HG03097 (cell line): ENCODE measurements around the gene NTRK3.

ENCODE experiments used
- ATAC-seq: cut with Tn5 transposase; IDR thresholded peaks from one replicate; pipeline ENCODE4 v1.9.1; 2021; ENCODE audit not compliant: unreplicated experiment, low FRiP score

The NTRK3 gene

DNA sequence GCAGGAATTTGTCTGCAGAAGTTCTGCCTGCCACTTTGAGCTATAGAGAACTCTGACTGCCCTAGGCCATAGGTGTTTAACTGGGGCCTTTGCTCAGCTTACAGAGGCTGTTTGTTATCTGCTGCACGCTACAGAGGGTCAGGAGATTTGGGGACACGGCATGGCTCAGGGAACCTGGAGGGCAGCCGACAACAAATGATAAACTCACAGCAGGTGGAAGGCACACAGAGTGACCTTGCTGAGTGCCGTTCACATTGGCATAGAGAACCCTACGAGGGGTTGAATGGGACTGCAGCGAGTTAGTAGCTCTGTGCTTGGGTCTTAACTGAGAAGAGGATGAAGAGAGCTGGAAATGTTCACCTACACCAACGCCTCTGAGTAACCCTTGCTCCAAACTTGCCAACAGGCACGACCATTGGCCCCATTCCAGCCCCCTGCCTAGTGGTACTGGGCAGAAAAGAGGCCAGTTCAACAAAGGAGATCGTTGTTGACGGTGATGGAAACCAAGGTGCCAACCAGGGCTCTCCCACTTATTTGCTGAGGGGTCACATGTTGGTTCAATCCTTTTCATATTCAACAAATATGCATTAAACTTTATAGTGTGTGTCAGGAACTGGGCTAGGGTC, 301.1 kb downstream of the NTRK3 start:
- no peak for ATAC-seq

DNA sequence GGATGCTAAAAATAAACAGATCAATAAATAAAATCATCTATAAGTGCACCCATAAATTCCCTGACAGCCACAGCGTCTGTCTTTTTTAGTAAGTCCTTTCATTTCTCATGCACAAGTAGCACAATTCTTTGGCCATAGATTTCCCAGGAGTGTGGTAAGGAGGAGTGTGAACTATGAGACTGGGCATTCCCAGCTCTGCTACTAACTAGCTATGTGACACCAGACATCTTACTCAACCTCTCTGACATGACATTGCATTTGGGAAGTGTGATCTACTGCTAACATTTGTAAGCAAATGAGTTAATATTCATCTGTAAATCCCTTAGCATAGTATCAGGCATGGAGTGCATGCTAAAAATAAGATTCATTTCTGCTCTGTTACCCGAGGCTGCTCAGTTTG, 301.7 kb downstream of the NTRK3 start:
- ATAC-seq = no peak

DNA sequence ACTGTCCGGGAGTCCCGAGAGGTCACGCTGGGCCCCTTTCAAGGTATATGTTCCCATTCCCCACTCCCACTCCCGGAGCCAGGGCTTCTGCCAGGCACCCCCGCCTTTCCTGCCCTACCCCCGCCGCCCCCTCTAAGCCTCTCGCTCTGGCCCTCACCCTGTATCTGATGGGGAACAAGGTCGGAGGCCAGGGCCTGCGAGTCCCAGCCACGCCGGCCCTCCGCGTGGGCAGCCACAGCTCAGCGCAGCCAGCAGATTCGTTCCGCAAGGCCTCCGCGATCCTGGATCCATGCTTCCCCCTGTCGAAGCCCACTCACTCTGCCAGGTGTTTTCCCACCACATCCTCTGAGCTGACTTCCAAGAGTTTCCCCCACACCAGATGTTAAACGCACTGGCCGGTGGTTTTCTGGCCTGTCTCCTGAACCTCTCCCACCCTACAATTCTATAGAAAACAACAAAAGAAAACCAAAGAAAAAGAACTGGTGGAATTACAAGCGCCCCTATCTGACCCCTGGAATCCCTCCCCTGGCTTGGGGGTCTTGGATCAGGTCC, 303.7 kb downstream of the NTRK3 start:
- ATAC-seq = no peak

DNA sequence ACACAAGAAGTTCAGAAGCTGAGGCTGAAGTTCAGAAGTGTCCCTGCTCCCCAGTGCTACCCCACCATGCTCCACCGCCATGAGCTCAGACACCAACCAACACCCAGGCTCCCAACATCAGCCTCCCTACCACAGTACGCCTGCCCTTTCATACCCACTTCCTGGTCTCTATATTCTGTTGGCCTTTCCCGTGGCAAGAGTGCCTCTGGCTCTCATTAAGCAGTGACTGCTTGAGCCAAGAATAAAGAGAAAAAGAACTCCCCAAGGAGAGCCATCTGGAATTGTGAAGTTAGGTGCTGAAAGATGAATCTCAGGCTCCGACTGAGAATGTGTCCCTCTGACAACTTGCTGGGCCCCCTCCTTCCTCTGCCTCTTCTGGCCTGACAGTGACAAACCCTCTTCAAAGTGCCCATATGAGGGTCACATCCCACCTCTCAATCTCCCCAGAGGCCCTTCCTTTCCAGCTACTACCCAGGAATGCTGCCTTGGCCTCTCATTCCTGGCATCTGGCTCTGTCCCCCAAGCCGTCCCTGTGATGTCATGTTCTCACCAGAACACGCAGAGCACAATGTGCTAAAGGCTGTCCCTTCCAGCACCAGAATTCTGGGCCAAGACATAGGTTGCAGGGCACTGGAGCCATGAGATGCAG, 306.8 kb downstream of the NTRK3 start:
- ATAC-seq = no peak

DNA sequence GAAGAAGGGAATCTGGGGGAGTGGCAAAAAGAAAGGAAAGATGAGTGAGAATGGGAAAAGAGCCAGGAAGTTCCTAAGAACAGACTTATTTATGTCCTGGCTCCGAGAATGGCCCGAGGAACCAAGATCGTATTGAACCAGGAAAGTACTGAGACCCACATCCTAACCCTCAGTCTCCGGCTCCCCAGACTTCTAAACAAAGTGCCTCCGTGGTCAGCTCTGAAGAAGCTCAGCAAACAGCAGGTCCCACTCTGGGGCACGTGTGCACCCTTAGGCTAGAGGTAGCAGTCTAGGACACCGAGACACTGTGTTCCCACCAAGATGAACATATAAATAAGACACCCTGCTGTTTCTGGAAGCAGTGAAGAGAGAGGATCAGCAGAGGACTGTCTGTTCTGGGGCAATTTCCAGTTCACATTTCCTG, 307.4 kb downstream of the NTRK3 start:
- ATAC-seq = no peak

DNA sequence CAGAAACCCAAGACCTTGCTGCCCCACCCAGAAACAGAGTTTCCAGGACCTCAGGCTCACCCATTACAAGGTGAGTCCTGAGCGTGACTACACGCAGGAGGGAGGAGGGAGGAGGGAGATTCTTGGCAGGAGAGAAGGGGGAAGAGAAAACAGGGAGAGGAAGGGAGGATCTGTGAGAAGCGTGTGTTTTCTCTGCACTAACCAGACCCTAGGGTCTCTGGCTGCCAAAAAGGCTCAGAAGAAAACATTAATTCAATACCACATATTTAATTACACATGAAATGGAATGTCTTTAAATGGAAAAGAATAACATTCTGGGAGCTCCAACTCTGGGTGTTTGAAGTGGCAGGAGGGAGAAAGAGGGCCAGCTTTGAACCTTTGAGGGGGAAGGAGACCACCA, 309.0 kb downstream of the NTRK3 start:
- no peak for ATAC-seq

DNA sequence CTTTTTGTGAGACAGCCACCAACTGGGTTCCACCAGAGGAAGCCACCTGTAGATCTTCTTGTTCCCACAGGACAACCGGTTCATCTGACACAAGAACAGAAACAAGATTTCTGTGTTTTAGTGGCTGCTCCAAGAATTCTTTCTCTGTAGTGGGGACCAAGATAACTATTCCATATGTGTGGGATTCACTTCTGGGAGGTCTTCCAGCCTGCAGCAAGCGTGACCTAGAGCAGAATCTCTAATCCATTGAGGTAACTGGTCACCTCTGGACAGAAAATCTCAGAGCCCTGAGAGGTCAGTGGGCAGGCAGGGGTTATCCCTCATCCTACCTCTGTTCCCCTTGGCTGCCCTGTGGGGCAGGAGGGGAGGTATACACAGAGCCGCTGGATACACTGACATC, 311.3 kb downstream of the NTRK3 start:
- ATAC-seq = no peak

DNA sequence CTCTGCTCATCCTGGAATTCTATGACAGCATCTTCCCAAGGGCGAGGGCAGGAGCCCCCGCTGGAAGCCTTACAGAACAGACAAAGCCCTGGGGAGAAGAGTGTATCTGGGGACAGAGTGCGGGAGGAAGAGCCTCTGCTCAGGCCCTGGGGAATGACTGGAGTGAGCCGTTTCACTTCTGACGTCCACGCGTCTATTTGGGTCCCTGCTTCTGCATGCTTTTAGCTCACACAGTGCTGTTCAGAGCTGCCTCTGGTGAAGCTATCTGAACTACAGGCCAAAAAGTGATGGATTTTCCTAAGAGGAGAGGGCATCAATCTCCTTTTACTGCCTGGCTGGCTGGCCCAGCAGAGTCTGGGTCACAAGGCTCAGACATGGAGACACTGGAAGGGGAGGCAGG, 311.8 kb downstream of the NTRK3 start:
- ATAC-seq = no peak

DNA sequence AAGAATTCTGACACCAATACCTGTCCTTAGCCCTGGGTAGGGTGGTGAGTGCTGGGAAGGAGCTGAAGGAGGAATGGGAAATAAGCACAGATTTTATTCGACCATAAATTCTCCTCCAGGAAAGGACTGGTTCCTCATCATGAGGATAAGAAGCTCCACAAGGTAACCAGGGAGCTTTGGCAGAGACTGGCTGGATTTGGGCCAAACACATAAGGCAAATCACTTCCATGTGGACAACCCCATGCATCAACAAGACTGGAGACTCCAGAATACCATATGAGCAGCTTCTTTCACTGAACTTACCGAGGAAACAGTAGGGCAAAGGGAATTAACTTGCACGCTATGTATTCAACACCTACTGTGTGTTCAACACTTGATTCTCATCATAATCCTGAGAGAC, 312.5 kb downstream of the NTRK3 start:
- no peak for ATAC-seq

DNA sequence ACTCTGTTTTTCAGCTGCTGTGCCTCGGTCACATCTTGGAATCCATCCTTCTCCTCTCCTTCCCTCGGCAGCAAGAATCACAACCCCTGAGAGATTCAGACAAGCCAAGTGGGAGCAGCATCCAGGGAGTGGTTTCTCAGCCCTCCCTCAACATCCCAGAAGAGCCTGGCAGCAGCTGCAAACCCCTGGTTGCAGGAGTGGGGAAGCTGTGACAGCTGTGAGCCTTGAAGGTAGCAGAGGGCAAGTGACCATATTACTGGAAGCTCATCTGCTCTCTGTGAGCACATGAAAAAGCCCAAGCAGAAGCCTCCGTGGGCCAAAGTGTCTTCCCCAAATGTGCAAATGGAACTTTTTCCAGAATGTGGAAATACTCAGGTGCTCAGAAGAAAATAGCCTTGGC, 312.9 kb downstream of the NTRK3 start:
- no peak for ATAC-seq

DNA sequence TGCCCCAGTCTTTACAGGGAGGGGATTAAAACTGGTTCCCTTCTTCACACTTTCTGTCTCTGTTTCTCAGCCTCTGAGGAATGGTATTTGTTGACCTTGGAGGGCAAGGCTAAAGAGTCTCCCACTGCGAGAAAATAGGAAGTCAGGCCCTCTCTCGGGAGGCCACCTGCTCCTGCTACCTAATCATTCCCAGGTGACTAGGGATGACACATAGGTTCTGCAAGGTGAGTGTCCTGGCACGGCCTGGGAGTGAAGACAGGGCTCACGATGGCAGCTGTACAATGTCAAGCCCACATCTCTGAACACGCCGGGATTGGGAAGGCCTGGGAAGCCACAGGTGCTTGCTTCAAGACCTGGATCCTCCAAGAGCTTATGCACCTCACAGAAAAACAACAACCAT, 314.2 kb downstream of the NTRK3 start:
- no peak for ATAC-seq

DNA sequence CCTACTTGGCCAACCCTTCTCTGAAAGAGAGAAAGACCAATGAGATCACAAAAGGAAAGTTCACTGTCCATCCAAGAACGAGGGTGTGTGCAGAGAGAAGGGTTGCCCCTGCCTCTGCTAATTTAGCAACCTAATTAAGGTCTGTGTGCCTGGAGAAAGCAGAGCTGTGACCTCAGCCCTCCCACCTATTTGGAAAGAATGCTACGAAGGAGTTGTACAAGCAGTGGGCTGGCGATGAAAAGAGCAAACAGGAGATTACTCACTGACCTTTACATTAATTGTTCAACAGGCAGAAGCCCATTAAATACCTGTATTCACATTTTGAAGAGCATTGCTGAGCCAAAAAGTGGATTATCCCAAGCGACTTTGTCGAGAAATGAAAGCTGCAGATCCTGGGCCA, 314.9 kb downstream of the NTRK3 start:
- no peak for ATAC-seq

DNA sequence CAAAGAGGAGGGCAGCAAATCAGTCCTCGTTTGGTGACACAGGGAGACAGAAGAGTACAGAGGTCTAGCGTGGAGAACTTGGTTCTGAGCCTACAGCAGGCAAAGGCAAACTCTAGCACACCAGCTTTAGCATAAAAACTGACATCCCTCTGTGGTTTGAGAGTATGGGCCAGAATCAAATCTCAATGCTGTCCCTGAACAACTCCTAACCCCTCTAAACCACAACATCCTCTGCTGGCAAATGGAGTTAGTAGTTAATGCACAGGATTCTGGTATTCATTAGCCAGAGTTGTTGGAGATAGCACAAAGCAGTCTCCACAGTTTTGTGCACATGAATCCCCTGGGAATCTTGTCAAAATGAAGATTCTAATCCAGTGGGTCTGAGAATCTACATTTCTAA, 315.8 kb downstream of the NTRK3 start:
- ATAC-seq = no peak

DNA sequence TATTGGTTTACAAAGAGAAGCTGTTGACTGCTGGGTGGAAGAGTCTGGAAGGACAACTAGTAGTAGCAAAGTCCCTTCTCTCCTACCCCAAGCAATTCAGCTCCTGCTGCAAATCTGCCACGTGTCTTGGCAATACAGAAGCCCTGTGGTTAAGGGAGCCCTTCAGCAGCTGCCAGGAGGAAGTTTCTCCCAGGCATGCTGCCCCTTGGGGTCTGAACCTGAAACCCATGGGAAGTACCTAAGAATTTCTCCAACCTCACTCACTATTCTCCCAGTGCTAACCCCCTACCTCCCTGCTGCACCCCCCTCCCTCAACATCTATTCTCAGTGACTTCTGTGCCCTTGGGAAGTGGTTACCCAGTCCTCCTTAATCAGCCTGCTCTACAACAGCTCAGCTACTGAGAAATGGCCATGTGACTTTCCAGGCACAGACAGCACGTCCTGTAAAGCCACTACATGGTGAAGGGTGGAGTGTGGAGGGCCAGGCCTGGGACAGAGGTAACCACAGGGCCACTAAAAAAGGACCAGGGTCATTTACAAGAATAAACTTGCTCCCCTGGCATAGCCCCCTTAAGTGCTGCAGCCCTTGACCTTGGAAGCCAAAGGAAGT, 316.6 kb downstream of the NTRK3 start:
- no peak for ATAC-seq

DNA sequence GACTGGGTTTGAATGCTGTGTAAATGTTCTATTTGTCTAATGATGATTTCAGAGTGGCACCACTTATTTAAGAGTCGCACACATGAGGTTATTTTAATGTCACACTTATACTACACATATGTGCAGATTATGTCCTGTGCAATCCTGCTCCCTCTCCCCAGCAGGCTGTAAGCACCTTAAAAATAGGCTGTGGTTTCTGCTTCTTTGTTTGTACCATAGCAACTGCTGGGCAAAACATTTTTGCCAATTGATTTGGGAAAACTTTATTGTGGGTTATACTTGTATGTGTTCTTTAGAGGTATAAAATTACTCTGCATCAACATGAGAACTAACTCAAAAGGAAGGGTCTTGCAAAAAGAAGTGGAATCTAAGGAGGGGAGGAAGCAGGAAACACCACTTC, 318.5 kb downstream of the NTRK3 start:
- ATAC-seq = no peak

DNA sequence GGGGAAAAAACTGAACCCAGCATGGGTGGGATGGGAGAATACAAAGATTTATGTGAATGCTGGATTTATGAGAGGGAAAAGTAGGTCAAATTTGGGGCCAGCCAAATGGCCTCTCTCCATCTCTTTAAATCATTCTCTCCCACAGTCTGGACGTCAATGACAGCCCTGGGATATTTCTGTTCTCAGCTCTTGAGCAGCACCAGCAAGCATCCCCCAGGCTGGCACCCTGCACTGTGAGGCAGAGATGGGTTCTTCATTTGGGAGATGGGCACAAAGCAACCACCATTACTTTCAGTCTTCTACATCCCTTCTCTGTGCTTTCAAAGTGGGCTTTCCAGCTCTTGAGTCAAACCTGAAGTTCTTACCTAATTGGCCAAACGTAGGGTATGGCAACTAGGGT, 321.0 kb downstream of the NTRK3 start:
- ATAC-seq = no peak

DNA sequence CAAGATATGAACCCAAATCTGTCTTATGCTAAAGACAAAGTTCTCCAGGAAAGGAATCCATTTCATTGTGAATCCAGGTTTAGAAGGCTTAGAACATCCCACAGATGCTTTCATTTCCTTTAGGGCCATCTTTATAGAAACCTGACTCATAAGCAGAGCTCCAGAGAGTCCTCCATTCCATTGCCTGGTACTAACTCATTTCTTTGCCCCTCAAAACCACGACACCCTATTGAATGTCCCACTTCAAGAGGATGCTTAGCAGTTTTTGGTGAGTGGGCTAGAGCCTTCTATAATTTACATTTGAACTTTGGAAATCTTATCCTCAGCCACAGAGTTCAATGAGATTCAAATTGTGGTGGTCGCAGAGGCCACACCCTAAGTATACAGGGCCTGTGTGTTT, 325.0 kb downstream of the NTRK3 start:
- no peak for ATAC-seq

DNA sequence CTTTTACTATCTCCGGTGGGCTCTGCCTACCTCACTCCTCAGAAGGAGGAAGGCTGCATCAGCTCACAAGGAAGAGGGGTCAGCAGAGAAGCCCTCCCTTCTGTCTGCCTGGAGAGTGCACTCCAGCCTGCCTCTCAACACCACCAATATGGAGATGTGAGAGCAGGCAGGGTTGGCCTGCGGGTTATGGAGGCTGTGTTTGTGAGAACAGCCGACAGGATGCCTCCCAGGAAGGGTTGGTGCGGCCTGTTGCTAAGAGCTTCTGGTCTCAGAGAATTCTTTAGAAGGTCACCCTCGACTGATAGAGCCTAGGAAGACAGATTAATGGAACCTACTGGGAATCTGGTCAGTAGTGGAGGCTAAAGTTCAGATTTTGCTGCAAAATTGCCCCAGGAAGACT, 326.1 kb downstream of the NTRK3 start:
- ATAC-seq = no peak

DNA sequence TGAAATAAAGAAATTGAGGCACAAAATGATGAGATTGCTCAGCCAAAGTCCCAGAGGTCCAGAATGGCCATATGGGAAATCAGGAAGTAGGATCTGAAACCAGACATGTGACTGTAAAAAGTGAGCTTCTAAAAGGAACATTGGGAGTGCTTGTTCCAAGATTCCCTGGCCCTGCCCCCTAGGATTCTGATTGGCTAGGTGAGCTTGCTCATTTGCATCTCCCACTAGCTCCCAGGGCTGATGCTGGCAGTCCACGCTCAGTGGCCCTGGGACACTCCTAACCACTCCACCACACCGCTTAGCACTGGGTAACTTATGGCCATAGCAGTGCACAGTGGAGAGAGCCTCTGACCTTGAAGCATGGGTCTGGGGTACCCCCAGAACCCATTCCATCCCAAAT, 326.7 kb downstream of the NTRK3 start:
- no peak for ATAC-seq

DNA sequence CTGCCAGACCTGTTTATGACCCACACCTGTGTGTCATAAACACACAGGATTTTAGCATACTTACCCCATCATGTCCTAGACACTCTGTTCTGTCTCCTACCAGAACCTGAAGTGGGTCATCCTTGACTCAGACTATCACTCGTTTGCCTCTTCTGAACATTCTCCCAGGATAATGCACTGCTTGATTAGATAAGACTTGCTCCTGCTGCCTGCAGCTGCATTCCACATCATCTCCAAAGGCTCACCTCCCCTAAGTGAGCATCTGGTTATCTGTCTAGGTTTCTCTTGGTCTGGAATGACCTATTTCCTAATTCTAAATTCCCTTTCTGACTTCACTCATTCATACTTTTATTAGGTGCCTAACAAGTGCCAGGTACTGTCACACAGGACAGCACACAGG, 332.1 kb downstream of the NTRK3 start:
- no peak for ATAC-seq

DNA sequence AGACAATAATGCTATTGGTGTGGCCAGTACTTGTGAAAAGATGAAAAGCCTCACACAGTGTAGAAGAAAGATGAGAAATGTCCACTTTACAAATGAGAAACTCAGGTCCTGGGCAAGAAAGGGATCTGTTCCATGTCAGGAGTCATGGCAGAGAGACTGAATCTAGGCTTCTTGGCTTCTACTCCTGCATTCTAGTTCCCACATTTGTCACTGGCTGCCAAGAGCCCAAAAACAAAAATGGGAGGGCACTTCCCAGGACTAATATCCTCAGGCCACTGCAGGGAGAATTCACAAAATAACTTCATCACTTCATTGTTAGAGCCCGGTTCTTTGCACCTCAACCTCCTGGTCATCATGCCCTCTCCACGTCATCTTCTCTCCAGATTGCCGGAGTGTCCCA, 337.5 kb downstream of the NTRK3 start:
- no peak for ATAC-seq

DNA sequence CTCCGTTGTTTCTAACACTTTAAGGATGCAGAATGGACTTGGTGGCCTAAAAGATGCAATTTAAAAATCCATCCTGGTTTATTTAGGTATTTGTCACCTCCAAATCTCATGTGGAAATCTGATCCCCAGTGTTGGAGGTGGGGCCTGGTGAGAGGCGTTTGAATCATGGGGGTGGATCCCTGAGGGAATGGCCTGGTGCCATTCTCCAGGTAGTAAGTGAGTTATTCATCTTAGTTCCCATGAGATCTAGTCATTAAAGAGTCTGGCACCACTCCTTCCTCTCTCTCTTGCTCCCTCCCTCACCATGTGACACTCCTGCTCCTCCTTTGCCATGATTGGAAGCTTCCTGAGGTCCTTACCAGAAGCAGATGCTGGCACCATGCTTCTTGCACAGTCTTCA, 339.1 kb downstream of the NTRK3 start:
- no peak for ATAC-seq
